Measurements from ENCODE around the gene FXN. TPM values are rescaled to one million over a fixed set of nuclear protein-coding genes. Genes with fewer than 3 reads are reported as not detected.

The FXN gene
- total RNA-seq, 1 experiment from 2014 or later, result 24.1 TPM

DNA sequence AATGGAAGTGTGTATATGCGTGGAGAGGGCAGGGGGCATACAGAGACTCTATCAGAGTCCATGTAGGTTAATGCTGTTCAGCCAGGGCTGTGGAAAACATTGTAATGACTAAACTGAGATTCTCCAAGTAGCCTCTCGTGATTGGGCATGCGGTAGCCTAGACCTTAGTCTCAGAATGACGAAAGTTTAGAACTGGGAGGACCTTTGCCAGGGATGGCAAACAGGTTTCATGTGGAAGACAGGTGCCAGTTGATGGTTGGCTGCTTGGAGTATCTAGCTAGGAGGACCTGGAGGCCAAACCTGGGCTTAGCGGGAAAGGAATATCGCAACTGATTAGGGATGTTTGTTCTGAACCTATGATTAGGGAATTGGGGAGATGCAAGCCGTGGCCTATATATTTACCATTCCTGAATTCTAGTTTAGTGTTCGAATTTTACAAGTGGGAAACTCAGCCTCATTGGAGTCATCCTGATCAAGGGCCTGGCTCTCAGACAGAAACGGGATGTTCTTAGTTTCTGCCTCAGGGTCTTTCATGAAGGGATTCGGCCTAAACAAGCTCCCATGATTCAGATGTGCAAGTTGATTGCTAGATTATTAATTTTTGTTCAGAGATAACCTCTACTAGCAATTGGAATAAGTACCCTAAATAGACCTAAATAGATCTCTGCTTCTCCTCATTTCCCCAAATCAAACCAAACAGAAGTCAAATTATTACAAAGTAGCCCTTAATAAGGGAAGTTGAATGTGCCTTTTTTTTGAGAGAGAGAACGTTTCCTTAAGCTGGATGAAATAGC is 111.7 kb downstream of the FXN start:
- ChIA-PET POLR2A (no interaction called here), CTCF (interaction anchor here (0.6 kb wide), 1 partner anchor 11 kb away, joined by 4 read pairs; no protein-coding TSS in a partner anchor), RAD21 (ENCODE audit: low non-redundant PET in 1 of 2, low total read pairs in 2 of 2, uncharacterized antibody in 2 of 2, unreplicated experiment in 2 of 2) (no interaction called here)
- H3K9me2 ChIP-seq (ENCODE audit: insufficient read depth), result no peaks in the 10 kb centered on the region
- intact Hi-C loops (cut with micrococcal nuclease), result no loop called here
- H3K4me3 ChIP-seq (replicated peaks in 1 of 2; ENCODE audit: low read depth in 1 of 2, low read length in 2 of 2), result no peak overlapping the region
- no peak overlapping the region for H3K4me2 ChIP-seq (ENCODE audit: low read length)
- H3K4me1 ChIP-seq (ENCODE audit: control insufficient read depth in 1 of 2, insufficient read depth in 2 of 2, low read length in 2 of 2), result no peaks in the 10 kb centered on the region
- DNase-seq (ENCODE audit: low read depth, low spot score) (no peak), ATAC-seq (no peak)
- H3K79me2 ChIP-seq (ENCODE audit: insufficient read depth, low read length), result peaks cover 5% of the 10 kb centered on the region; the same call in 1 of the 2 replicates
- TF ChIP-seq, protein P1, sequence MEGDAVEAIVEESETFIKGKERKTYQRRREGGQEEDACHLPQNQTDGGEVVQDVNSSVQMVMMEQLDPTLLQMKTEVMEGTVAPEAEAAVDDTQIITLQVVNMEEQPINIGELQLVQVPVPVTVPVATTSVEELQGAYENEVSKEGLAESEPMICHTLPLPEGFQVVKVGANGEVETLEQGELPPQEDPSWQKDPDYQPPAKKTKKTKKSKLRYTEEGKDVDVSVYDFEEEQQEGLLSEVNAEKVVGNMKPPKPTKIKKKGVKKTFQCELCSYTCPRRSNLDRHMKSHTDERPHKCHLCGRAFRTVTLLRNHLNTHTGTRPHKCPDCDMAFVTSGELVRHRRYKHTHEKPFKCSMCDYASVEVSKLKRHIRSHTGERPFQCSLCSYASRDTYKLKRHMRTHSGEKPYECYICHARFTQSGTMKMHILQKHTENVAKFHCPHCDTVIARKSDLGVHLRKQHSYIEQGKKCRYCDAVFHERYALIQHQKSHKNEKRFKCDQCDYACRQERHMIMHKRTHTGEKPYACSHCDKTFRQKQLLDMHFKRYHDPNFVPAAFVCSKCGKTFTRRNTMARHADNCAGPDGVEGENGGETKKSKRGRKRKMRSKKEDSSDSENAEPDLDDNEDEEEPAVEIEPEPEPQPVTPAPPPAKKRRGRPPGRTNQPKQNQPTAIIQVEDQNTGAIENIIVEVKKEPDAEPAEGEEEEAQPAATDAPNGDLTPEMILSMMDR (IDR thresholded peaks at IDR 0.05 in 2 of 3, conservative IDR thresholded peaks at IDR 0.05 in 1 of 3; ENCODE audit: borderline replicate concordance in 1 of 3, insufficient read depth in 1 of 3, low read depth in 2 of 3, low read length in 2 of 3), result no peak
- TF ChIP-seq SRF (IDR thresholded peaks at IDR 0.05; ENCODE audit: low read depth), result no peak
- TF ChIP-seq, protein P2, sequence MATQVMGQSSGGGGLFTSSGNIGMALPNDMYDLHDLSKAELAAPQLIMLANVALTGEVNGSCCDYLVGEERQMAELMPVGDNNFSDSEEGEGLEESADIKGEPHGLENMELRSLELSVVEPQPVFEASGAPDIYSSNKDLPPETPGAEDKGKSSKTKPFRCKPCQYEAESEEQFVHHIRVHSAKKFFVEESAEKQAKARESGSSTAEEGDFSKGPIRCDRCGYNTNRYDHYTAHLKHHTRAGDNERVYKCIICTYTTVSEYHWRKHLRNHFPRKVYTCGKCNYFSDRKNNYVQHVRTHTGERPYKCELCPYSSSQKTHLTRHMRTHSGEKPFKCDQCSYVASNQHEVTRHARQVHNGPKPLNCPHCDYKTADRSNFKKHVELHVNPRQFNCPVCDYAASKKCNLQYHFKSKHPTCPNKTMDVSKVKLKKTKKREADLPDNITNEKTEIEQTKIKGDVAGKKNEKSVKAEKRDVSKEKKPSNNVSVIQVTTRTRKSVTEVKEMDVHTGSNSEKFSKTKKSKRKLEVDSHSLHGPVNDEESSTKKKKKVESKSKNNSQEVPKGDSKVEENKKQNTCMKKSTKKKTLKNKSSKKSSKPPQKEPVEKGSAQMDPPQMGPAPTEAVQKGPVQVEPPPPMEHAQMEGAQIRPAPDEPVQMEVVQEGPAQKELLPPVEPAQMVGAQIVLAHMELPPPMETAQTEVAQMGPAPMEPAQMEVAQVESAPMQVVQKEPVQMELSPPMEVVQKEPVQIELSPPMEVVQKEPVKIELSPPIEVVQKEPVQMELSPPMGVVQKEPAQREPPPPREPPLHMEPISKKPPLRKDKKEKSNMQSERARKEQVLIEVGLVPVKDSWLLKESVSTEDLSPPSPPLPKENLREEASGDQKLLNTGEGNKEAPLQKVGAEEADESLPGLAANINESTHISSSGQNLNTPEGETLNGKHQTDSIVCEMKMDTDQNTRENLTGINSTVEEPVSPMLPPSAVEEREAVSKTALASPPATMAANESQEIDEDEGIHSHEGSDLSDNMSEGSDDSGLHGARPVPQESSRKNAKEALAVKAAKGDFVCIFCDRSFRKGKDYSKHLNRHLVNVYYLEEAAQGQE (IDR thresholded peaks at IDR 0.05; ENCODE audit: low read depth), result no peak
- TF ChIP-seq JUND (IDR thresholded peaks at IDR 0.05), result no peak
- no peak for TF ChIP-seq FOSL1 (IDR thresholded peaks at IDR 0.05; ENCODE audit: low read depth)
- no peak for TF ChIP-seq RAD21 (IDR thresholded peaks at IDR 0.05; ENCODE audit: low read depth)
- TF ChIP-seq, protein P3, sequence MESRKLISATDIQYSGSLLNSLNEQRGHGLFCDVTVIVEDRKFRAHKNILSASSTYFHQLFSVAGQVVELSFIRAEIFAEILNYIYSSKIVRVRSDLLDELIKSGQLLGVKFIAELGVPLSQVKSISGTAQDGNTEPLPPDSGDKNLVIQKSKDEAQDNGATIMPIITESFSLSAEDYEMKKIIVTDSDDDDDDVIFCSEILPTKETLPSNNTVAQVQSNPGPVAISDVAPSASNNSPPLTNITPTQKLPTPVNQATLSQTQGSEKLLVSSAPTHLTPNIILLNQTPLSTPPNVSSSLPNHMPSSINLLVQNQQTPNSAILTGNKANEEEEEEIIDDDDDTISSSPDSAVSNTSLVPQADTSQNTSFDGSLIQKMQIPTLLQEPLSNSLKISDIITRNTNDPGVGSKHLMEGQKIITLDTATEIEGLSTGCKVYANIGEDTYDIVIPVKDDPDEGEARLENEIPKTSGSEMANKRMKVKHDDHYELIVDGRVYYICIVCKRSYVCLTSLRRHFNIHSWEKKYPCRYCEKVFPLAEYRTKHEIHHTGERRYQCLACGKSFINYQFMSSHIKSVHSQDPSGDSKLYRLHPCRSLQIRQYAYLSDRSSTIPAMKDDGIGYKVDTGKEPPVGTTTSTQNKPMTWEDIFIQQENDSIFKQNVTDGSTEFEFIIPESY (IDR thresholded peaks at IDR 0.05; ENCODE audit: extremely low read depth, insufficient replicate concordance, low read length), result no peak
- TF ChIP-seq POLR2A (IDR thresholded peaks at IDR 0.05; ENCODE audit: borderline replicate concordance, extremely low read depth, insufficient read depth, insufficient read length), result no peak
- no peak for TF ChIP-seq CEBPB (IDR thresholded peaks at IDR 0.05; ENCODE audit: low read depth)
- TF ChIP-seq EGR1 (IDR thresholded peaks at IDR 0.05; ENCODE audit: low read depth), result no peak
- no peak for TF ChIP-seq ZNF274 (IDR thresholded peaks at IDR 0.05; ENCODE audit: low read depth, low read length)
- TF ChIP-seq SIN3A (IDR thresholded peaks at IDR 0.05; ENCODE audit: low read depth), result no peak
- TF ChIP-seq SP1 (IDR thresholded peaks at IDR 0.05; ENCODE audit: low read depth), result no peak
- TF ChIP-seq CBX3 (IDR thresholded peaks at IDR 0.05; ENCODE audit: low read depth), result no peak
- no peak for TF ChIP-seq EZH2phosphoT487 (IDR thresholded peaks at IDR 0.05; ENCODE audit: borderline replicate concordance)
- TF ChIP-seq, protein P4, sequence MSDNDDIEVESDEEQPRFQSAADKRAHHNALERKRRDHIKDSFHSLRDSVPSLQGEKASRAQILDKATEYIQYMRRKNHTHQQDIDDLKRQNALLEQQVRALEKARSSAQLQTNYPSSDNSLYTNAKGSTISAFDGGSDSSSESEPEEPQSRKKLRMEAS (IDR thresholded peaks at IDR 0.05), result no peak
- TF ChIP-seq ZFX (IDR thresholded peaks at IDR 0.05), result no peak
- no peak for TF ChIP-seq YY1 (IDR thresholded peaks at IDR 0.05; ENCODE audit: extremely low read depth, insufficient replicate concordance, low read depth, low read length)
- TF ChIP-seq, protein P5, sequence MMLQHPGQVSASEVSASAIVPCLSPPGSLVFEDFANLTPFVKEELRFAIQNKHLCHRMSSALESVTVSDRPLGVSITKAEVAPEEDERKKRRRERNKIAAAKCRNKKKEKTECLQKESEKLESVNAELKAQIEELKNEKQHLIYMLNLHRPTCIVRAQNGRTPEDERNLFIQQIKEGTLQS (IDR thresholded peaks at IDR 0.05), result no peak
- no peak overlapping the region for H3K27ac ChIP-seq (ENCODE audit: low read depth, low read length)
- no peak overlapping the region for H2AFZ ChIP-seq (ENCODE audit: low read depth, low read length, poor library complexity, severe bottlenecking)
- H3K27me3 ChIP-seq (ENCODE audit: insufficient read depth, low read length), result no peaks in the 10 kb centered on the region
- no peaks in the 10 kb centered on the region for H3K9me3 ChIP-seq (ENCODE audit: control insufficient read depth in 1 of 2, insufficient read depth in 1 of 2, low read depth in 1 of 2, low read length in 2 of 2)
- H3K36me3 ChIP-seq (ENCODE audit: control insufficient read depth in 1 of 2, insufficient read depth in 2 of 2, low read length in 2 of 2), result no peaks in the 10 kb centered on the region; a peak in 2 of 4 replicates
- no TSS peak for BruUV-seq (replicated peaks)
- H4K20me1 ChIP-seq (ENCODE audit: insufficient read depth), result no peaks in the 10 kb centered on the region
- no peak overlapping the region for H3K9ac ChIP-seq (ENCODE audit: low read length)

Measured in HCT116 (cell line).